Left hindlimb (tissue), 1 donor: ENCODE data around the gene CAMK4.
A peak's percentile ranks its signal among the peaks of the same experiment; 100 is the strongest.
"Not testable (repeated sequence)": the region's sequence is repeated elsewhere in the genome, so short reads cannot be mapped to it uniquely, and the experiment has no call there.

Source experiments
- DNase-seq: peaks from one replicate; pipeline ENCODE4 v3.0.0-alpha.2; 2018

Gene CAMK4

GRCh38 chr5:111261610-111262009, 37.4 kb downstream of the CAMK4 start:
- DNase-seq = no peak

- DNase-seq = no peak
Observed at GRCh38 chr5:111262153-111262552, 38.0 kb downstream of the CAMK4 start.

DNA sequence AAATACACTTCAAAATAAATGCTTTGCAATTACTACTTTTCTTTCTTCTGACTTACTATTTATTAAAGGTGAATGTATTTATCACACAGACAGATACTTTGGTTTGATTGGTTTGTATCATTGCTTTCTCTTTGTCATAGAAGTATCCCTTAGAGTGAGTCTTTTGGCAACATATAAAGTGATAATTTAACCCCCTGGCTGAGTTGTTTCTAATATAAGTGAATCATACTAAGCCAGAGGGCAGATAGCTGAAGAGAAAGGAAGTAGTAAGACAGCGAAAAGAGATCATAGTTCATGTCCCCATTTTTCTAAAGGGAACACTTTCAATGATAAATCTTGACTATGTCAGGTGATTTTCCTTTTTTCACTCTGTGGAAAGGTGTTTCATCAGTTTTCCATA, 38.6 kb downstream of the CAMK4 start:
- DNase-seq = no peak

DNA sequence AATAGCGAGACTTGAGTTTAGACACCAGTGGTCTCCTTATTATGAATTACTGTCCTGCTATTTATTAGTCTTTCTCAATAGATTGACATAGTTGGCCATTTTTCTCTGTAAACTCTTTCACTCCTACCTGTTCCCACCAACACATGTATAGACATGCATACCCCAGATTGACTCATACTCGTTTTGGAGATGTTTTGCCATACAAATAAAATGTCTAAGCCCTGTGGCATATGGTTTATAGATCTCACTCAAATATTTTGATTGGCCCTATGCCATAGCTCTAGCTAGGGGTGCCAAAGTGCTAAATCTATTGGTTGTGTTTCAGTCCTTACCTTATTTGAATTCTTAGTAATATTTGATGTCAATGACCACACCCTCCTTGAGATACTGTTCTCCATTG, 42.3 kb downstream of the CAMK4 start:
- DNase-seq = no peak

DNA sequence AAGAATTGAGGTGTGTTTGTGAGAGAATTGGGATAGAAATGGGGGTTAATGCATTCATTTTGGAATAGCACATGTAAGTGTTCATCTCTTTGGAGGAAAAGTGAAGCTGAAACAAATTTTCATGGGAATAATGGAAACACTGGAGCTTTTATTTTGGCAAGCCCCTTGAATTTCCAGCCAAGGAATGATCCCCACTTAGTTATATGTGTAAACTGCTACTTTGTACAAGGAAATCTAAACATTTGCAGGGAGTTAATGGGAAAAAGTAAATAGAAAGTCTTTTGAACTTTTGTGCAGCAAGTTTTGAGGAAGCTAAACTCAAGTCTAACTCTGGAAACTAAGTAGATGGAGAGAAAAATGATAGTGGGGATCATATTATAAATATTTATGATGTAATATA, 44.1 kb downstream of the CAMK4 start:
- DNase-seq = no peak

DNA sequence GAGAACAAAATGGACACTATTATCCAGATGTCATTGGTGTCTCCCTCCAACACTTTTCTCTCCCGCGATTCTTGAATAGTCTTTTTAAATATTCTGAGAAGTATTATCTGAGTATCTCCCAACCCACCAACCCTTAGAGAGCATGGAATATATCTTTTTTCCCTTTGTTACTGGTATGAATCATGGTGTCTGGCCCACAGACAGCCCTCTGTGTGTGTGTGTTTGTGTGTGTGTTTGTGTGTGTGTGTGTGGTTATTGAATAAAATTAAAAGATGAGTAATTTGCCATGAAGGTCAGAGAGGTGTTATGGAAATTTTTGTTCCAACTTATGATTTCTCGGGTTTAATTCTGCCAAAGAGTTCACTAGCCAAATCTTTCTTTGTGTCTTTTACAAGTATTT, 47.7 kb downstream of the CAMK4 start:
- no peak for DNase-seq

DNA sequence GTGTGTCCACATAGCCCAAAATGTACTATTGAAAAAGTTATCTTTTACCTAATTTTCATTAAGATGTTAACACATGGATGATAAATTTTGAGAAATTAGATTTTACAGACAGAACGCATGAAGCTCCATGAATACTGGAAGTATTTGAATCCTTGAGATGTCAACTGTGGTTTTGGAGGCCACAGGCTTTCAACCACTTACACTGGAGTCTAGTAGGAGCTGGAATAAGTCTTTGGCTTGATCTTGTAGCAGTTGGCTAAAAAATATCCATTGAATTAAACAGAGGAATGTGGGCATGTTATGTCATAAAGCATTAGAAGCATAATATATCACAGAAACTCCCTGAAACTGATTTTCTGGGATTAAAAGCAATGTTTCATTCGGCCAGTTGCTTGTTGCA, 52.9 kb downstream of the CAMK4 start:
- no peak for DNase-seq

- peak; percentile 43 for DNase-seq
Observed at GRCh38 chr5:111278858-111279504, 54.8 kb downstream of the CAMK4 start.

- no peak for DNase-seq
Observed at GRCh38 chr5:111280282-111280951, 56.2 kb downstream of the CAMK4 start.

DNA sequence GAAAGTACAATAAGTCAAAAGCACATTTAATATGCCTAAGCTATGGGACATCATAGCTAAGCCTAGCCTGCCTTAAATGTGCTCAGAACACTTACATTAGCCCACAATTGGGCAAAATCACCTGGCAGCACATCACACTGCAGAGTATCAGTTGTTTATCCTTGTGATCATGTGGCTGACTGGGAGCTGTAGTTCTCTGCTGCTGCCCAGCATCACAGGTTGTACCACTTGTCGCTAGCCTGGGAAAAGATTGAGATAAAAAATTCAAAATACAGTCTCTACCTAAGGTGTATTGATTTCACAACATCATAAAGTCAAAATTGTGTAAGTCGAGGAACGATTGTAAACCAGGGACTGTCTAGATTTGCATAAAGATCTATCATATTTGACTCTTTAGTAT, 58.6 kb downstream of the CAMK4 start:
- no peak for DNase-seq

GRCh38 chr5:111284825-111285224, 60.6 kb downstream of the CAMK4 start:
- no peak for DNase-seq

GRCh38 chr5:111294551-111294950, 70.4 kb downstream of the CAMK4 start:
- DNase-seq = no peak

- no peak for DNase-seq
Observed at GRCh38 chr5:111295649-111296048, 71.5 kb downstream of the CAMK4 start.

- no peak for DNase-seq
Observed at GRCh38 chr5:111296570-111296969, 72.4 kb downstream of the CAMK4 start.

- DNase-seq = no peak
Observed at GRCh38 chr5:111299067-111299481, 74.9 kb downstream of the CAMK4 start.

DNA sequence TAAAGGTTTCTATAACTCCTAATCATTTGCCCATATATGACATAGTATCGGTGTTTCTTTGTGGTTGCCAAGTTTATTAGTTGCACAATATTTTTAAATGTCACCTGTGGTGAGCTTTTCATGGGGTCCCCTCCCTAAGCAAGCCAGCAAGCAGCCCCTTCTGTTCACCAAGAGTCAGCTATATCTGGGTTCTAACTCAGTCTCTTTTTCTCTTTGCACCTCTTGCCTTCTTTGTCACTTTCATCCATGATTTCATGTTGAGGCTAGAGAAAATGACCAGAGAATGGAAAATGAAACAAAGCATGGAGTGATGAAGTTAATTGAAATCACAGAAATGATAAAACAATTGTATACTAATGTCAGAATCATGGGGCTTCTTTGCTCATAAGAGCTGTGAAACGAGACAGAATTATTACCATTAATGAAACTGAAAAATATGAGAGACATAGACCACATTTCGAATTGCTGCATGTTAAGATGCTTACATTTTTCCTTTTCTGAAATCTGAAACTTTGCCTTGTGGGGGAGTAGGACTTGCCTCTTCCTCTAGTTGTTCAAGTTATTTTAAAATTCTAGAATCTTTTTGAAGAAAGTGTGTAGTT, 75.7 kb downstream of the CAMK4 start:
- DNase-seq = no peak

DNA sequence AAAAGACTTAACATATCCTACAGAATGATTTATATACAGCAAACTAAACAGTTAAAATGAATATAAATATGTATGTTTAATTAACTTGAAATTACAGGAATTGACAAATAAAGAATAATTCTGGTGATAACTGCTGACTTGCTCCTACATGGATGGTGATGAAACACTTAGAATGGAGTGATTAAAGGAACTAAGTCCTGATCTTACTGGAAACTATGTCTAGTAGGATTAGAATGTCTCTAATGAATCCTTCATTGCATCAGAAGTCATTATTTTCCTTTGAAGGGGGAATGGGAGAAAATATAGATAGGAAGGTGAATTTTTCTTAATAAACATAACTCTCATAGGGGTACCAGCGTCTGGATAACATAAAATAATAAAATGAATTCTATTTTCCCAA, 77.1 kb downstream of the CAMK4 start:
- DNase-seq = no peak

GRCh38 chr5:111302043-111302442, 77.9 kb downstream of the CAMK4 start:
- not testable (repeated sequence) for DNase-seq

DNA sequence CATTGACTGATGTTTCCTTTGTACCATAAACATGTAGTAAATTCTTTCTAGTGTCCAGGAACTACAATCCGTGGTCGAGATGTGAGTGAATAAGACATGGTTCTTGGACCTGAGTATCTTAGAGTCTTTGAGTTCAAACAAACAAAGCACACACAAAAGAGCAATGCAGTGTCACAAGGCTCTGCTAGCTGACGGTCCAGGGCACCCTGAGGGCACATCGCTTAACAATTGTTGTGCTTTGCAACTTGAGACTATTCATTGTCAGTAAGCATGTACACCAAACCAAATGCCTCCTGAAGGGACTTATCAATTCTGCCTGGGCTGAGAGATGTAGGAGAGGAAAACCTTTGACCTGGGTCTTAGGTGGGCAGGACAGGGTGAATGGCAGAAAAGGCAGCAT, 84.8 kb downstream of the CAMK4 start:
- no peak for DNase-seq

GRCh38 chr5:111309384-111309783, 85.2 kb downstream of the CAMK4 start:
- DNase-seq = no peak

DNA sequence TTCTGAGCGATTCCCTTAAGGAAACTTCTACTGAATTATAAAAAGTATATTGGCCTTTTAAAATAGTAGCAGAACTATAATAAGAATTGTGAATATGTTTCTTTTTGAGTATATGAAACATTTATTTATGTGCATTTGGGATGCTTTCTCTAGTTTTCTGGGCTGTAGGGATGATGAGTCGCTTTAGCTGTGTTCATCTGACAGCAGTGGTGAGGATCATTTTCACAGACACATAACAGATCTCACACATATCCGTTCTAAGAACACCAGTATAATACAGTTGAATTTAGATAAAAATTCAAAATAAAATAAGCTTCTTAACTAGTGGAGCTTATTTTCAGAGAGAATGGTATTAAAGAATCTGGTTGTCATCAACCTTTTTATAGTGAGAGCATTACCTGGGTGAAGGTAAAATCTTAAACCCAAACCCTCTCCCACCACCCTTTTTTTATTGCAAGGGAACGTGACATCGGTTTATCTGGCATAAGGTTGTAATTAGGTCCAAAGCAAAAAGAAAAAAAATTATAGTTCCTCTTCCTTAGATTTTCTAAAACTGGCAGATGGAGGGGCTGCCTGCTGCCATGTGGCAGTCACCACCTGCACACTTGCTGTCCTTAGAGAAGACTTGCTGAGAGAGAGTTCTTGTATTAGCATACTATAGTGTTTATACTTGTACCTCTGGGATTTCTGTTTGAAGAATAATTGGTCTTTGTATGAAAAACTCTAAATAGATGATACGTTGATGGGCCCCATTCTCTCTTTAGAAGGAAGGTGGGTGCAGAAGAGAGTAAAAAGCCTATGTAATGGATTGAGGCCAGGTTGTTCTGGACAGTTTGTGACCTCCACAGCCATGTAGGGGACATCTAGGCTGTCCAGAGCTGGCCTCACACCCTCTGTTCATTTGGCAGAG, 86.8 kb downstream of the CAMK4 start:
- DNase-seq = no peak

- no peak for DNase-seq
Observed at GRCh38 chr5:111311666-111312065, 87.5 kb downstream of the CAMK4 start.

DNA sequence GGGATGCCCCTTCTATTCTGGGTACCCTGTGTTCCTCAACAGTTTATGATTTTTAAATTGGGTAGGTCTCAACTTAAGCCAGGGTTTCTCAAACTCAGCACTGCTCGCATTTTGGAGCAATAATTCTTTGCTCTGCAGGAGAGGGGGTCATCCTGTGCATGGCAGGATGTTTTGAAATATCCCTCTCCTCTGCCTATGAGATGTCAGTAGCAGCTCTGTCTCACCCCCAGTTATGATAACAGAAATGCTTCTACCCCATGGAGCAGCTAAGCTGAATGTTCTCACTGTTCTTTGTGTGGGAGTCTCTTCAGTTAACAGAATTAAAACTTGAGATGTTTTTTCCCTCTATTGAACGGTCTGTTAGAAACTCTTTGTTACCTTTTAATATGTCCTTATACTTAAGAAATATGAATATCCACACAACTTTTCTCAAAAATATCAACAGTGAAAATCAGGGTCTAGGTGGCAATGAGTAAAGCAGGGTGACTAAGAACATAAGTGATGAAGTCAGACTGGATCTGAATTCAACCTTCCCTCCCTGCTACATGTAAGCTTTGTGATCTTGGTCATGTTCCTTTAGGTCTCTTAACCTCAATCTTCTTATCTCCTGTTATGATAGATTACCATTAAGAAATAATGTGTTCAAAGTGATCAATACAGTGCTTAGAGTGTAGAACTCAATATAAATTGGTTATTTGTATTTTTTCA, 89.0 kb downstream of the CAMK4 start:
- no peak for DNase-seq
